Sigmoid colon (tissue), 7 donors: ENCODE results near the gene TXNDC15. TPM values are rescaled to one million over a fixed set of nuclear protein-coding genes. Genes with fewer than 3 reads are reported as not detected.

Experiments
- DNase-seq: peaks from one replicate; pipeline ENCODE4 v3.0.0-alpha.2; 2019
- H3K27ac ChIP-seq, 4 donors: fragments of 200-600 bp; sonication (generic); one replicate each; pipeline ENCODE4 v1.5.1; 2016 to 2019; ENCODE audit warnings: mild to moderate bottlenecking in 1 of 4
- H3K27me3 ChIP-seq, 3 donors: fragments of 200-600 bp; sonication (generic); one replicate each; pipeline ENCODE4 v1.5.1; 2019; ENCODE audit warnings: mild to moderate bottlenecking in 1 of 3
- H3K36me3 ChIP-seq, 4 donors: fragments of 200-600 bp; sonication (generic); one replicate each; pipeline ENCODE4 v1.5.1; 2016 to 2019
- H3K4me1 ChIP-seq, 4 donors: fragments of 200-600 bp; sonication (generic); one replicate each; pipeline ENCODE4 v1.5.1; 2017 to 2019
- H3K4me3 ChIP-seq, 4 donors: fragments of 200-600 bp; sonication (generic); one replicate each; pipeline ENCODE4 v1.5.1; 2017 to 2019; ENCODE audit warnings: mild to moderate bottlenecking in 2 of 4, moderate library complexity in 1 of 4
- H3K9me3 ChIP-seq, 4 donors: fragments of 200-600 bp in 3 of 4; sonication (generic) in 3 of 4; one replicate each; pipeline versions ENCODE4 v1.5.1 to v1.6.1; 2013 to 2019
- EP300 ChIP-seq, 4 donors: sonication (generic); formaldehyde crosslinking; IDR thresholded peaks; one replicate each; pipeline ENCODE4 v1.6.1; 2017; ENCODE audit warnings: antibody characterized with exemption in 4 of 4
- POLR2A ChIP-seq, 2 donors: fragments of 450-650 bp; IDR thresholded peaks; one replicate each; pipeline ENCODE4 v1.6.1; 2016; ENCODE audit warnings: antibody characterized with exemption in 2 of 2, mild to moderate bottlenecking in 2 of 2, moderate library complexity in 2 of 2
- POLR2AphosphoS5 ChIP-seq, 4 donors: sonication (generic); formaldehyde crosslinking; IDR thresholded peaks; one replicate each; pipeline ENCODE4 v1.6.1; 2017; ENCODE audit warnings: antibody characterized with exemption in 4 of 4
- WGBS, 2 donors: extraction: QIAGEN DNeasy Blood & Tissue Kit; methylation state at CpG; one replicate each; pipeline ENCODE4 v1.1.7; 2013; 5-methylcytosine and 5-hydroxymethylcytosine counted together
- intact Hi-C: fragments of 100-400 bp; cut with DNase I; formaldehyde crosslinking; loops from one replicate; pipeline ENCODE4 v1.15.1; 2023
- polyA plus RNA-seq, 3 donors: library from polyadenylated mRNA; stranded (reverse); fragments of 200-250 nt; gene quantifications; one replicate each; pipeline ENCODE4 v1.2.3, GENCODE V29; 2013
- total RNA-seq, 4 donors: library from RNA; depleted of rRNA; stranded (reverse); fragments of >200 nt; gene quantifications; one replicate each; pipeline ENCODE4 v1.1.0, GENCODE V29; 2016
- TF ChIP-seq, protein P1 (sequence below), 4 experiments: fragments of 450-650 bp in 3 of 4; fragments of 200-600 bp in 1 of 4; IDR thresholded peaks; one replicate each; pipeline ENCODE4 v1.5.1; 2016 to 2019; ENCODE audit warnings: antibody characterized with exemption in 4 of 4, mild to moderate bottlenecking in 3 of 4, moderate library complexity in 2 of 4
- donor health status: healthy with polysubstance abuse.
- donor health status: Bipolar disorder and iron deficiency.
- donor health status: healthy.

TXNDC15 gene
- total and polyA plus RNA-seq, 7 donors, result 13.6 to 123 (median 69.0) TPM

DNA sequence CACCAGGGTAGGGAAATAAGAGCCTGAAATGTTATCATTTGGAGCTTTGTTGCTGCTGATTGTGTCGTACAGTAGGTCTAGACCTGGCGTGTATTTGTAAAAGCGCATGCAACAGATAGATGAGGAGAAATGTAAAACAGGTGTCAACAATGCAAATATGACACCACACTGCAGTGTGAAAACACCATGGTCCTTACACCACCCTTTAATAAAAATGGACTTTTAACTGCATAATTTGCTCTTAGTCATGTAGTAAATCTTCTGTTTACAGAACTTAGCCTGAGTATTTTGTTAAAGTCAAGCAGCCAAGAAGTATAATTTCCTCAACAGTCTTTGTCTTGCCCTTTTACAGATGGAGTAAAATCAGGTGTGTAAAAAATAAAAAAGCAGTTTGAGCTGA lies 44.7 kb downstream of the TXNDC15 start:
- 95 to 96% methylated on average over 3 of the region's 3 CpGs for WGBS, 2 donors
- no peaks in the 10 kb centered on the region for H3K9me3 ChIP-seq
- H3K27me3 ChIP-seq, result no peaks in the 10 kb centered on the region
- no peaks in the 10 kb centered on the region for H3K4me1 ChIP-seq
- no peak for DNase-seq
- intact Hi-C loops, result no loop called here
- H3K4me3 ChIP-seq, result no peak overlapping the region
- H3K36me3 ChIP-seq, result peaks cover 0 to 31% (median 4%) of the 10 kb centered on the region in 4 donors
- no peak for TF ChIP-seq POLR2A (IDR thresholded peaks at IDR 0.05)
- TF ChIP-seq EP300 (IDR thresholded peaks at IDR 0.05), result no peak
- TF ChIP-seq, protein P1, sequence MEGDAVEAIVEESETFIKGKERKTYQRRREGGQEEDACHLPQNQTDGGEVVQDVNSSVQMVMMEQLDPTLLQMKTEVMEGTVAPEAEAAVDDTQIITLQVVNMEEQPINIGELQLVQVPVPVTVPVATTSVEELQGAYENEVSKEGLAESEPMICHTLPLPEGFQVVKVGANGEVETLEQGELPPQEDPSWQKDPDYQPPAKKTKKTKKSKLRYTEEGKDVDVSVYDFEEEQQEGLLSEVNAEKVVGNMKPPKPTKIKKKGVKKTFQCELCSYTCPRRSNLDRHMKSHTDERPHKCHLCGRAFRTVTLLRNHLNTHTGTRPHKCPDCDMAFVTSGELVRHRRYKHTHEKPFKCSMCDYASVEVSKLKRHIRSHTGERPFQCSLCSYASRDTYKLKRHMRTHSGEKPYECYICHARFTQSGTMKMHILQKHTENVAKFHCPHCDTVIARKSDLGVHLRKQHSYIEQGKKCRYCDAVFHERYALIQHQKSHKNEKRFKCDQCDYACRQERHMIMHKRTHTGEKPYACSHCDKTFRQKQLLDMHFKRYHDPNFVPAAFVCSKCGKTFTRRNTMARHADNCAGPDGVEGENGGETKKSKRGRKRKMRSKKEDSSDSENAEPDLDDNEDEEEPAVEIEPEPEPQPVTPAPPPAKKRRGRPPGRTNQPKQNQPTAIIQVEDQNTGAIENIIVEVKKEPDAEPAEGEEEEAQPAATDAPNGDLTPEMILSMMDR (IDR thresholded peaks at IDR 0.05), result no peak
- TF ChIP-seq POLR2AphosphoS5 (IDR thresholded peaks at IDR 0.05), result no peak
- H3K27ac ChIP-seq, result no peak overlapping the region

DNA sequence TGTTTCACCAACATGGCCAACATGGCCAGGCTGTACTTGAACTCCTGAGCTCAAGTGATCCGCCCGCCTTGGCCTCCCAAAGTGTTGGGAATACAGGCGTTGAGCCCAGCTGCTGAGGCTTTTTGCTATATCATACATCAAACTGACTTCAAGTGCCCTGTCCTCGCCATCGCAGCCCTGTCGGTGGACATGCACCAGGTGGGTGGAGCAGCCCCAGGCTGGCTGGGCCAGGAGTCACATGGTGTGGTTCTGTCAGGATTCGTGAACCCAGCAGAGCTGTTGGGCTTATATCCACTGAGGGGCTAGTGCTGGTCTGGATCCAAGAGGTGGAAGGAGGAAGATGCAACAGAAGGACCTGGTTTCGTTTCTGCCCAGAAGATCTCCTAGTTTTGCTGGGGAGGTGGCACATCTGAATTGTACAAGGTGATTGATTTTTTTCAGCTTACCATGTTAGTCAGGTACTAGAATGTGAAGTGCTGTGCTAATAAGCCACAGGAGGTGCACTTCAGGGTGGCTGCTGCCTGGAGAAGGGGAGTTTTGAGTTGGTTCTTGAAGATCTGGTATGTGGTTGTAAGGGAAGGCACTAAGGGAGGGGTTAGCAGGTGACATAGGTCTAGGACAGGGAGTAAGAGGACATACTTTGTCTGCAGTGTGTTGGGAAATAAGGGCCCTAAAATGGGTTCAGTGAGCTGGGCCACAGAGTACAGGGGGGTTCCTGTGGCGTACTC lies 46.8 kb downstream of the TXNDC15 start:
- H3K36me3 ChIP-seq, result peaks cover 0 to 13% (median 2%) of the 10 kb centered on the region in 4 donors
- H3K27ac ChIP-seq, result no peak overlapping the region
- no peak overlapping the region for H3K4me3 ChIP-seq
- DNase-seq, result no peak
- H3K4me1 ChIP-seq, result no peaks in the 10 kb centered on the region
- intact Hi-C loops, result no loop called here
- H3K27me3 ChIP-seq, result no peaks in the 10 kb centered on the region
- H3K9me3 ChIP-seq, result no peaks in the 10 kb centered on the region
- TF ChIP-seq POLR2AphosphoS5 (IDR thresholded peaks at IDR 0.05) (no peak), EP300 (IDR thresholded peaks at IDR 0.05) (no peak), POLR2A (IDR thresholded peaks at IDR 0.05) (no peak)
- TF ChIP-seq, protein P1 (IDR thresholded peaks at IDR 0.05), result no peak
- WGBS, 2 donors, result 94 to 97% methylated on average over 9 of the region's 9 CpGs

DNA sequence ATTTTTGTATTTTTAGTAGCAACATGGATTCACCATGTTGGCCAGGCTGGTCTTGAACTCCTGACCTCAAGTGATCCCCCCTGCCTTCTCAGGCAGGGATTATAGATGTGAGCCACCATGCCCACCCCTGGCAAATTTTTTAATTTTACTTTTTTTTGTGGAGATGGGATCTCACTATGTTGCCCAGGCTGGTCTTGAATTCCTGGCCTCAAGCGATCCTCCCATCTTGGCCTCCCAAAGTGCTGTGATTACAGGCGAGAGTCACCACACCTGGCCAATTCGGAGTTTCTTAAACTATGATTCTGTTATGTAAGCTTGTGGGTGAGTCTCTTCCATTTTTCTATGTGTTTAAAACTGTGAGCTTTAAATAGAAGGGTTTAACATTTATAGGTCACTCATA lies 58.3 kb downstream of the TXNDC15 start:
- H3K4me3 ChIP-seq, result no peak overlapping the region
- H3K4me1 ChIP-seq, result no peaks in the 10 kb centered on the region
- no peak for DNase-seq
- no peaks in the 10 kb centered on the region for H3K9me3 ChIP-seq
- intact Hi-C loops, result no loop called here
- H3K36me3 ChIP-seq, result peaks cover 0 to 3% (median 0%) of the 10 kb centered on the region in 4 donors
- TF ChIP-seq, protein P1 (IDR thresholded peaks at IDR 0.05), result no peak
- TF ChIP-seq EP300 (IDR thresholded peaks at IDR 0.05), result no peak
- TF ChIP-seq POLR2A (IDR thresholded peaks at IDR 0.05), result no peak
- 98 to 99% methylated on average over 3 of the region's 3 CpGs for WGBS, 2 donors
- no peaks in the 10 kb centered on the region for H3K27me3 ChIP-seq
- H3K27ac ChIP-seq, result no peak overlapping the region

DNA sequence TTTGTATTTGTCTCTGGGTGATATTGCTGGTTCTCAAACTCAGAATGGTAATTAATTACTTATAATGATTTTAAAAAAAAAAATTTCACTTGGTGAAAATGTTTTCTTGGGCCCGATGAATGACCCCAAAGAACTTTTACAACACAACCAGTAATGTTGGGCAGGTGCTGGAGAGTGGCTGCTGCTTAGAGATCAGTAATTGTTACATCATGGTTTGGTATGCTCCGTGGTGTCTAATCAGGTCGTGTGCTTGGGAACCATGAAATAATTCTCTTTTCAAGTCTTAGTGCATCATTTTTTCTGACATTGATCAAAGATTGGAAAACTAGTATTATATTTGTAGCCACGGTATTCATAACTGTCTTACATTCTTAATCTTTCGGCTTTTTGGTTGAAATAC lies 60.0 kb downstream of the TXNDC15 start:
- H3K36me3 ChIP-seq, result peaks cover 0 to 3% (median 0%) of the 10 kb centered on the region in 4 donors
- TF ChIP-seq POLR2AphosphoS5 (IDR thresholded peaks at IDR 0.05), result no peak
- TF ChIP-seq, protein P1 (IDR thresholded peaks at IDR 0.05), result no peak
- TF ChIP-seq EP300 (IDR thresholded peaks at IDR 0.05), result no peak
- no peak for TF ChIP-seq POLR2A (IDR thresholded peaks at IDR 0.05)
- H3K27me3 ChIP-seq, result no peaks in the 10 kb centered on the region
- H3K27ac ChIP-seq, result no peak overlapping the region
- no peaks in the 10 kb centered on the region for H3K4me1 ChIP-seq
- H3K9me3 ChIP-seq, result no peaks in the 10 kb centered on the region
- intact Hi-C loops, result no loop called here
- no peak for DNase-seq
- 95 to 97% methylated on average over 5 of the region's 5 CpGs for WGBS, 2 donors
- H3K4me3 ChIP-seq, result no peak overlapping the region
